Measurements from ENCODE around the gene LRP1B. TPM values are rescaled to one million over a fixed set of nuclear protein-coding genes. Genes with fewer than 3 reads are reported as not detected.

Gene LRP1B
- polyA plus RNA-seq, 1 of the 3 experiments (the other 2 are of a cell fraction), result 0.28 TPM

GRCh38 chr2:140734992-140735391, 1395.8 kb downstream of the LRP1B start:
- Histone ChIP-seq H3K4me1 (ENCODE audit: control insufficient read depth in 1 of 2, insufficient read depth in 2 of 2, low read depth in 1 of 2, low read length in 1 of 2) (no peaks in the 10 kb centered on the region), H3K4me3 (ENCODE audit: low read depth in 2 of 2, low read length in 1 of 2) (no peak overlapping the region), H4K20me1 (ENCODE audit: insufficient read depth) (no peaks in the 10 kb centered on the region), H3K9me3 (no peaks in the 10 kb centered on the region), H3K4me2 (no peak overlapping the region), H3F3A (replicated peaks; ENCODE audit: insufficient read depth) (no peaks in the 10 kb centered on the region), H3K27me3 (ENCODE audit: insufficient read depth) (no peaks in the 10 kb centered on the region), H3K27ac (ENCODE audit: low read depth in 2 of 2, low read length in 1 of 2) (no peak overlapping the region), H2AFZ (ENCODE audit: low read depth) (no peak overlapping the region), H3K79me2 (ENCODE audit: insufficient read depth) (no peaks in the 10 kb centered on the region), H3K36me3 (replicated peaks in 1 of 2; ENCODE audit: control insufficient read depth in 1 of 2, insufficient read depth in 2 of 2, low read length in 1 of 2) (no peaks in the 10 kb centered on the region), H3K9ac (no peak overlapping the region), H3K9me2 (no peaks in the 10 kb centered on the region)
- POLR2A ChIA-PET, result no interaction called here
- 37% methylated on average over 3 of the region's 3 CpGs for WGBS (ENCODE audit: low lambda C conversion rate)
- TF ChIP-seq RXRA (IDR thresholded peaks at IDR 0.05; ENCODE audit: borderline replicate concordance, low read depth) (no peak), MAX (IDR thresholded peaks at IDR 0.05; ENCODE audit: low read depth) (no peak)
- no peak for DNase-seq
- CTCF ChIA-PET, result no interaction called here

GRCh38 chr2:140718999-140719398, 1411.8 kb downstream of the LRP1B start:
- 66% methylated on average over 1 of the region's 1 CpG for WGBS (ENCODE audit: low lambda C conversion rate)
- Histone ChIP-seq H3K79me2 (ENCODE audit: insufficient read depth) (no peaks in the 10 kb centered on the region), H3F3A (replicated peaks; ENCODE audit: insufficient read depth) (no peaks in the 10 kb centered on the region), H3K4me2 (no peak overlapping the region), H3K9me2 (no peaks in the 10 kb centered on the region), H3K9ac (no peak overlapping the region), H3K4me1 (ENCODE audit: control insufficient read depth in 1 of 2, insufficient read depth in 2 of 2, low read depth in 1 of 2, low read length in 1 of 2) (no peaks in the 10 kb centered on the region; a peak in 1 of 4 replicates), H2AFZ (ENCODE audit: low read depth) (no peak overlapping the region), H3K27me3 (ENCODE audit: insufficient read depth) (no peaks in the 10 kb centered on the region), H3K36me3 (replicated peaks in 1 of 2; ENCODE audit: control insufficient read depth in 1 of 2, insufficient read depth in 2 of 2, low read length in 1 of 2) (no peaks in the 10 kb centered on the region), H3K9me3 (no peaks in the 10 kb centered on the region), H3K4me3 (ENCODE audit: low read depth in 2 of 2, low read length in 1 of 2) (no peak overlapping the region), H4K20me1 (ENCODE audit: insufficient read depth) (no peaks in the 10 kb centered on the region), H3K27ac (ENCODE audit: low read depth in 2 of 2, low read length in 1 of 2) (no peak overlapping the region)
- no peak for TF ChIP-seq POLR2AphosphoS5 (IDR thresholded peaks at IDR 0.05; ENCODE audit: low read depth, low read length)
- no peak for TF ChIP-seq JUND (IDR thresholded peaks at IDR 0.05)
- no peak for TF ChIP-seq MEF2A (IDR thresholded peaks at IDR 0.05; ENCODE audit: borderline replicate concordance, low read depth)
- TF ChIP-seq FOXJ3 (CRISPR knock-in tag; IDR thresholded peaks at IDR 0.05), result no peak
- ChIA-PET CTCF (no interaction called here), POLR2A (no interaction called here)
- DNase-seq, result no peak

GRCh38 chr2:140717481-140717880, 1413.3 kb downstream of the LRP1B start:
- Histone ChIP-seq H3K9me3 (no peaks in the 10 kb centered on the region), H3K4me2 (no peak overlapping the region), H3K9me2 (no peaks in the 10 kb centered on the region), H3K36me3 (replicated peaks in 1 of 2; ENCODE audit: control insufficient read depth in 1 of 2, insufficient read depth in 2 of 2, low read length in 1 of 2) (no peaks in the 10 kb centered on the region), H3K27ac (ENCODE audit: low read depth in 2 of 2, low read length in 1 of 2) (no peak overlapping the region), H3F3A (replicated peaks; ENCODE audit: insufficient read depth) (no peaks in the 10 kb centered on the region), H3K4me3 (ENCODE audit: low read depth in 2 of 2, low read length in 1 of 2) (no peak overlapping the region), H4K20me1 (ENCODE audit: insufficient read depth) (no peaks in the 10 kb centered on the region), H3K27me3 (ENCODE audit: insufficient read depth) (no peaks in the 10 kb centered on the region), H3K4me1 (ENCODE audit: control insufficient read depth in 1 of 2, insufficient read depth in 2 of 2, low read depth in 1 of 2, low read length in 1 of 2) (no peaks in the 10 kb centered on the region; a peak in 1 of 4 replicates), H3K79me2 (ENCODE audit: insufficient read depth) (no peaks in the 10 kb centered on the region), H3K9ac (no peak overlapping the region), H2AFZ (ENCODE audit: low read depth) (no peak overlapping the region)
- POLR2A ChIA-PET, result no interaction called here
- DNase-seq, result no peak
- no peak for TF ChIP-seq USF1 (IDR thresholded peaks at IDR 0.05; ENCODE audit: borderline replicate concordance, low read depth)
- no peak for TF ChIP-seq RFX5 (IDR thresholded peaks at IDR 0.05; ENCODE audit: low read length)
- TF ChIP-seq MXI1 (IDR thresholded peaks at IDR 0.05; ENCODE audit: low read depth, low read length), result no peak
- CTCF ChIA-PET, result no interaction called here
- 80% methylated on average over 2 of the region's 2 CpGs for WGBS (ENCODE audit: low lambda C conversion rate)
